ENCODE data around the gene INTS4.

GRCh38 chr11:77851503-77851902, 143.0 kb downstream of the INTS4 start:
- TF ChIP-seq CTCF (IDR thresholded peaks at IDR 0.05) (no peak), POLR2A (IDR thresholded peaks at IDR 0.05) (no peak)
